ENCODE data around the gene SMNDC1.
"Not testable (repeated sequence)": the region's sequence is repeated elsewhere in the genome, so short reads cannot be mapped to it uniquely, and the experiment has no call there.

Gene SMNDC1

GRCh38 chr10:110278562-110279406, 25.9 kb downstream of the SMNDC1 start:
- no peak for DNase-seq

- DNase-seq, result no peak
These were observed 27.1 kb downstream of the SMNDC1 start for GRCh38 chr10:110277591-110277990.

GRCh38 chr10:110276603-110277002, 28.1 kb downstream of the SMNDC1 start:
- no peak for DNase-seq

- peak; percentile 37 for DNase-seq
These were observed 29.5 kb downstream of the SMNDC1 start for GRCh38 chr10:110275128-110275729.

- no peak for DNase-seq
These were observed 30.1 kb downstream of the SMNDC1 start for GRCh38 chr10:110274647-110275046.

- DNase-seq, result no peak
These were observed 30.6 kb downstream of the SMNDC1 start for GRCh38 chr10:110274072-110274627.

- peak; percentile 33 for DNase-seq
These were observed 31.2 kb downstream of the SMNDC1 start for GRCh38 chr10:110273474-110273873.

- not testable (repeated sequence) for DNase-seq
These were observed 31.7 kb downstream of the SMNDC1 start for GRCh38 chr10:110272995-110273394.

- DNase-seq, result peak; percentile 36
These were observed 35.1 kb downstream of the SMNDC1 start for GRCh38 chr10:110269374-110270318.

GRCh38 chr10:110268971-110269370, 35.7 kb downstream of the SMNDC1 start:
- DNase-seq, result no peak

- DNase-seq, result no peak
These were observed 36.3 kb downstream of the SMNDC1 start for GRCh38 chr10:110268442-110268841.

GRCh38 chr10:110267276-110267675, 37.4 kb downstream of the SMNDC1 start:
- no peak for DNase-seq

GRCh38 chr10:110265573-110266193, 39.0 kb downstream of the SMNDC1 start:
- no peak for DNase-seq

GRCh38 chr10:110263164-110263563, 41.6 kb downstream of the SMNDC1 start:
- DNase-seq, result no peak

- no peak for DNase-seq
These were observed 43.8 kb downstream of the SMNDC1 start for GRCh38 chr10:110260746-110261477.

- DNase-seq, result no peak
These were observed 45.4 kb downstream of the SMNDC1 start for GRCh38 chr10:110259317-110259716.

GRCh38 chr10:110258542-110258941, 46.2 kb downstream of the SMNDC1 start:
- DNase-seq, result no peak

- no peak for DNase-seq
These were observed 50.3 kb downstream of the SMNDC1 start for GRCh38 chr10:110254467-110254866.

- no peak for DNase-seq
These were observed 52.6 kb downstream of the SMNDC1 start for GRCh38 chr10:110252151-110252550.

- DNase-seq, result not testable (repeated sequence)
These were observed 53.3 kb downstream of the SMNDC1 start for GRCh38 chr10:110251392-110251791.

- DNase-seq, result not testable (repeated sequence)
These were observed 55.2 kb downstream of the SMNDC1 start for GRCh38 chr10:110249489-110249888.

- not testable (repeated sequence) for DNase-seq
These were observed 56.9 kb downstream of the SMNDC1 start for GRCh38 chr10:110247833-110248232.
